Astrocyte (in vitro differentiated cells and primary cell): Measurements from ENCODE around the gene TNN.

ENCODE experiments used
- CTCF ChIP-seq: IDR thresholded peaks from 2 replicates; pipeline ENCODE4 v1.5.1; 2011; ENCODE audit warnings: low read depth, mild to moderate bottlenecking, inconsistent platforms, low read length, moderate library complexity; ENCODE audit not compliant: insufficient read depth
- EZH2 ChIP-seq: IDR thresholded peaks from 2 replicates; pipeline ENCODE4 v1.6.1; 2012; ENCODE audit warnings: mild to moderate bottlenecking, low read length, inconsistent platforms; ENCODE audit not compliant: insufficient read depth

- TF ChIP-seq CTCF: no peak
- no peak for TF ChIP-seq EZH2
Measured at GRCh38 chr1:175024773-175025172, 42.9 kb upstream of the TNN start.
